ENCODE measurements around the gene CARNS1. TPM values are rescaled to one million over a fixed set of nuclear protein-coding genes. Genes with fewer than 3 reads are reported as not detected.
A peak's percentile ranks its signal among the peaks of the same experiment; 100 is the strongest.

CARNS1 gene
- total and polyA plus RNA-seq, 9 of the 15 experiments (the other 6 are each of a cell fraction or from before 2014, with no cell fraction given): 0.01 to 0.18 (median 0.06) TPM; not detected in 3

- TF ChIP-seq ZBTB11 (CRISPR knock-in tag; IDR thresholded peaks at IDR 0.05): peak in 1 of 3 experiments; percentile 19; a peak in 1 of 6 replicates
- peak; percentile 45 for TF ChIP-seq ZBTB40 (IDR thresholded peaks at IDR 0.05)
- TF ChIP-seq ZBTB40 (CRISPR knock-in tag; IDR thresholded peaks at IDR 0.05): no peak
- no peak for TF ChIP-seq CBX8 (IDR thresholded peaks at IDR 0.05; ENCODE audit: borderline replicate concordance, extremely low read depth, low read depth, low read length, poor library complexity, severe bottlenecking)
- TF ChIP-seq ARID3B (CRISPR knock-in tag; IDR thresholded peaks at IDR 0.05; ENCODE audit: borderline replicate concordance): no peak
- peak; percentile 95 for TF ChIP-seq NFE2 (IDR thresholded peaks at IDR 0.05; ENCODE audit: low read depth)
- no peak for TF ChIP-seq GTF2A2 (tag; IDR thresholded peaks at IDR 0.05)
- TF ChIP-seq CREBBP (IDR thresholded peaks at IDR 0.05; ENCODE audit: low read depth, low read length): no peak
- TF ChIP-seq MYNN (IDR thresholded peaks at IDR 0.05): 0 out of 2 replicates have a peak, but pooled peaks have one; percentile 40
- TF ChIP-seq MYNN (CRISPR knock-in tag; IDR thresholded peaks at IDR 0.05): no peak
- TF ChIP-seq ZNF589 (CRISPR knock-in tag; IDR thresholded peaks at IDR 0.05; ENCODE audit: low read depth): peak; percentile 48; the same call in 1 of the 2 replicates
Observed at GRCh38 chr11:67373648-67374570, 41.6 kb upstream of the CARNS1 start (continued).

Measured in K562 (cell line).